GM19324 (cell line): Measurements from ENCODE around the gene DEDD.

ENCODE experiments used
- ATAC-seq: cut with Tn5 transposase; IDR thresholded peaks from one replicate; pipeline ENCODE4 v1.9.1; 2021; ENCODE audit warnings: mild to moderate bottlenecking, moderate library complexity; ENCODE audit not compliant: unreplicated experiment, low FRiP score

The DEDD gene

DNA sequence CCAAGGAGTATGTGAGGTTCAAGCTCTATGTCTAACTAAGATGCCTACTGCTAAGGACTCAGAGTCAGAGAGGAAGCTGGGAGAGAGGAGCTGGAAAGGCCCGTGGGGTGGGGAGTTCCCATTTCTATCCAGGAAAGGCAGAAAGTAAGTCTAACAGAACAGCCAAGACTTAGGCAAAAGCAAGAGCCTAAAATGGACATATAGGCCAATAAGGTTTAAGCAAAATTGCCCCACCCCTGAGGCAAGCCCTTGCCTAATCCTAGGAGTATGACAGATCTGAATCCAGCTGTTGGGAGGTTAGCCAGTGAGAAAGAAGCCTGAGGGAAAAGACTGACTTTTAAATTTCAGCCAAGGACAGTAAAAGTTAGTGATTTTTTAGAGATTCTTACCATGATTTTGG, 35.9 kb downstream of the DEDD start:
- ATAC-seq, result no peak

DNA sequence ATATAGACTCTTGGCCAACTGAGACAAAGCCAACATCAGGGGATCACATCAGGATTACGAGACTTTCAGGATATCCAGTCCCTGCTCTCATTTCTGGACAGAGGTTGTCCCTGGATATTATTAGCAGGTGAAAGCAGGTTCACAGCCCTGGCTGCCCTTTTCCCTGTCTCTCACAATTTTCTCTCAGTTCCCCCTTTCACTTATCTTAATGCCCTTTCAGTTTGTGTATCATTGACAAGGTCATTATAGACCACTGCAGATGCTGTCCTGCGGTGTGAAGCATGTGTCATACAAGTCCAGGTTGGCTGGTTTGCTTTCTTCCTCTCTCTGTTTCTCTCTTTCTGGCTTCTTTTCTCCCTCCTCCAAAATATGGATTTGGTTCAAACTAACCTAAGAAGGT, 36.5 kb downstream of the DEDD start:
- no peak for ATAC-seq

DNA sequence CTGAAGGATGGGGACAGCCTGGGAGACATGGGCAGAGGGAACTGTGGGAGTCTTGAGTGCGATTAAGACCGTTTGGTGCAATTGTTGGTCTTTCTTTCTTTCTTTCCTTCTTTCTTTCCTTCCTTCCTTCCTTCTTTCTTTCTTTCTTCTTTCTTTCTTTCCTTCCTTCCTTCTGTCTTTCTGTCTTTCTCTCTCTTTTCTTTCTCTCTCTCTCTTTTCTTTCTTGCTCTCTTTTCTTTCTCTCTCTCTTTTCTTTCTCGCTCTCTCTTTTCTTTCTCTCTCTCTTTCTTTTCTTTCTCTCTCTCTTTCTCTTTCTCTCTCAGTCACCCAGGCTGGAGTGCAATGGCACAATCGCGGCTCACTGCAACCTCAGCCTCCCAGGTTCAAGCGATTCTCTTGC, 37.2 kb downstream of the DEDD start:
- ATAC-seq, result no peak

DNA sequence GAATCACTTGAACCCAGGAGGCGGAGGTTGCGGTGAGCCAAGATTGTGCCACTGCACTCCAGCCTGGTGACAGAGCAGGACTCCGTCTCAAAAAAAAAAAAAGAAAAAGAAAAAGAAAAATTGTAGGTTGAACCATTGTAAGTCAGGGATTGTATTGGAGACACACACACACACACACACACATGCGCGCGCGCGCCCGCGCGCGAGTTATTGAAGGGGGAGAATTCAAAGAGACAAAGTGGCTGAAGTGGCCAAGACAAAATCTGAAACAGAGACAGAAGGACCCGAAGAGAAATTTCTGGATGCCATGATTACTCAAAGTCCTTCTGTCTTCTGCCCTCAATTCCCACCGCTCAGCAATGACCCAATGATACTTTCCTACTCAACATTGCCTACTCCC, 38.0 kb downstream of the DEDD start:
- ATAC-seq, result no peak

DNA sequence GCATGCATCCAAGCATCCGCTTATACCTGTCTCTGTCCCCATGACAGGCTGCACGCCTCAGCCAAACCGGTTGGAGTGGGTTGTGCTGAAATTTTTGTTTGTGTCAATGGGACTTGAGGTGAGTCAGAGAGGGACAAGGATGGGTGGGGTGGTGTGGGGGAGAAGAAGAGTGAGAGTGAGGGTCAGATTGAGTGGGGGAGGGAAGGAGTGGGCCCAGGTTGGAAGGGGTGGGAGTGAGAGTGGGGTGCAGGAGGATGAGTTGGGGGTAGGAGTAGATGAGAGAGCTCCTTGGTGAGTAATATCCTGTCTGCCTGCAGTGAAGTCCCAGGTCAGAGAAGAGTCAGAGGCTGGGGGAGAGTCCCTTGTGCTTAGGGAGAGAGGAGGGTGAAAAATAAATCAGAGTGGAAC, 39.8 kb downstream of the DEDD start:
- no peak for ATAC-seq

DNA sequence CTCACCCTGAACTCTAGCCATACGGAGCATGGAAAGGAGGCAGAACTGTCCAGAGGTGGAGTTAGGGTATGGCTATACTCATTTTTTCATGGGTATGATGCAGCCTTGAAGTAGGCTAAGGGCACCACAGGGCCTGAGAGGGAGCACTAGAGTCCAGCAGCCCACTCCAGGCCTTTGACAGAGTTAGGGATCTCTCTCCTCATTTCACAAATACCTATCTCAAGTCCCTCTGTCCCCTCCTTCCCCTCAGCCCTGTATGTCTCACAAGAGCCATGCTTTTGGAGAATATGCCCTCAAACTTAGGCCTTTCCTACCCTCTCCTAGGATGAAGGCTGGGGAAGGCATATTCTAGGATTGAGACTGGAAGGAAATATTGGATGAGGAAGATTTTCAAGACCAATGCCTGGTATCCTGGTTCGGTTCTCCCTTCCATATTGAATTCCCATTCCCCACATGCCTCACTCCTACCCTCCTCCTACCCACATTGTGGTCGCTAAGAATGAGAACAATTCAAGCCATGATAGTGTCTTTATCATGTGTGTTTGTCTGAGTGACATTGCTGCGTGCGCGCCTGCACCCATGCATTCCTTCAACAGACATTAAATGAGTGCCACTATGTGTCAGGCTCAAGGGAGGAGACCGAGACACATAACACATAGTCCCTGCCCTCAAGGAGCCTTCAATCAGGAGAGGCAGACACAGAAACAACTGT, 40.5 kb downstream of the DEDD start:
- ATAC-seq, result no peak

DNA sequence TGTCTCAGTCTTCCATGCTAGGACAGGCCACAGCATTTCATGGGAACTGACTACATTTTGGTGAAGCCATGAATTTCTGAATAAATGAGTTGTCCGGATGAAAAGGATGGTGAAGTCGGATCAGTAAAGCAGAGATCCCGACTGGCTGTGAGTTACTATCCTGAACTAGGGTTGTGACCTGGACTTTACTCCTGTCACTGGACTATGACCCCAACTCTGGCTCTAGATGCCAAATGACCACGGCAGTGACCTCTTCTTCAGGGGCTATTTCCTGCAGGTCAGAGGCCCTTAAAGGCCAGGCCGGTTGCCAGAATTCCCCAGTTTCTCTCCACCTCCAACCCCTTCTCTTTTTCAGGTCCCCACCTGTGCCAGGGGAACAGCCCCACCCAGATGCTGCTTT, 41.4 kb downstream of the DEDD start:
- no peak for ATAC-seq

DNA sequence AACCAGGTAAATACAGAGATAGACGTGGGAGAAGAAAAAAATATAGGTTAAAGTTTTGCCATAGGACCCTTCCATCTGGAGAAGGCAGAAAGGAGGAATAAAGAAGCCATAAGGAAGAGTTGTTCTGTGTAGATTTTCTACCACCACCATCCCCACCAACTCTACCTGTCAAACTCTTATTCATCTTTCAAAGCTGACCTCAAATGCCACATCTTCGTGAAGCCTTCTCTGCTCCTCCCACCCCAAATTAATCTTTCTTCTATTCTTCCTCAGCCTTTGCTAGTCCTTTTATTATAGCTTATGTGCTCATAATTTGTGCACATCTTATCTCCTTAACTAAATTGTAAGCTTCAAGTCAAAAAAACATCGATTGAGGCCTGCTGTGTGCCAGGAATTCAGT, 41.9 kb downstream of the DEDD start:
- ATAC-seq, result no peak

DNA sequence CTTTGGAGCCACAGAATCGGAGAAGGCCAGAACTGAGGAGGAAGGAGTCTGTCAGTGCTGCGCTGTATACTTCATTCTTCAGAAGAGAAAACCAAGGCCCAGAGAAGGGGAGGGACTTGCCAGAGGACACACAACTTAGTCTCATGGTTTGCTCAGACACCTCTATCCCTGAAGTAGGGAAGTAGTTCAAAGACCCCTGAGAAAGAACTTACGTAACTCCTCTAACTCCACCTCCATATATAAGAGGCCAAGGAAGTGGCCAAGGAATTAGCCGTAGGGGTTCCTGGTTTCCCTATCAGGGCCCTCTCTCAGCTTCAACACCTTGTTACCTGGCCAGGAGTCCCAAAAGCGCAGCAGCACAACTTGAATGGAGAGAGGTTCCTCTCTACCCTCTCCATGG, 42.5 kb downstream of the DEDD start:
- no peak for ATAC-seq

DNA sequence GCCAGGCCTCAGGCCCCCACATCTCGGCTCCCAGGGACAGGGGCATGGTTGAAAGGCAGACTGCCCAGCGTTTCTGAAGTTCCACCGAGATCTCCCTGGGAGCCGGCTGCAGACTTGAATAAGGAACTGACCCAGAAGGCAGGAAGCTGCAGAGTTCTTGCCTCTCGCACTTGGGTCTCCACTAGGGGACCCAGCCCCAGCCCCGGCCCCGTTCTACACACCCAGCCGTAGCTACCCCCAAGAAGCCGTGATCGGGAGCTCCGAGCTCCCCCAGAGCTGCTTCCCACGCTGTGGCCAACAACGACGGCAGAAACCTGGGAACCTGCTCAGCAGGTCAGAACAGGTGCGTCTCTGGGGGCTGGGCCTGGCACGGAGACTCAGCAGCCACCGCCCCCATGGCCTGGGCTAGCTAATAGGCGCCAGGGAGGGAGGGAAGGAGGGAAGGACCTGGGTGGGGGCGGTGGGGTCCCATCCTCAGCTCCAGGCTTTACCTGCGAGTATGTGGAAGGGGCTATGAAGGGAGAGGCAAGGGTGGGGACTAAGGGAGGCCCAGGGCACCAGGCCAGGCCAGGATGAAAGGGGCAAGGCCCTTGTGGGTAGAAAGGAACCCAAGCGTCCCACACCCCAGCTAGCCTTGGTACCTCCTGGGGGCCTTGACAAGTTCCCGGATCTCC, 43.1 kb downstream of the DEDD start, which contains the start of gene NECTIN4:
Gene NECTIN4, minus strand, starts transcription at position 308 of the 674 bp plus-strand sequence. Its CDS starts 262 bp downstream, at position 46.
- ATAC-seq, result no peak

DNA sequence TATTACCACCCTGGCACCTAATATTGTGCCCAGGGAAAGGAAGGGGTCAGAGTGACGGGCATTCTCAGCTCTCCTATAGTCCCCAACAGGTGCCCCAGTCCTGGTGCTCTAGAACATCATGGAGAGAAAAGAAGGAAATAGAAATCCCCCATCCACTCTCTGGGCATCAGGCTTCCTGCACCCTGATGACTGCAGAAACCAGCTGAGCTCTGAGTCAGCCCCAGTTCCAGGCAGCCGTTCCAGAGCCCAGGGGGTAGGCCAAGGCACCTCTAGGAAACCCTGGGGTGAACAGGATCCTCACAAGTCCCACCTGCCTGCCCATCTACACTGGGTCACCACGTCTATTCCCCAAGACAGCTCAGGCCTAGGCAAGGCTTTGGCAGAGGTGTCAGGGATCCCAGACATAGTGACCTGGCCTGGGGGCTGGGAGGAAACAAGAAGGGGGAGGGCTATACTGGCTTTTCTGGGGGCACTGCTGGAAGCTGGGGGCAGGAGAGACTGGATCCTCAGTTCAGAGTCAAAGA, 43.8 kb downstream of the DEDD start:
- ATAC-seq, result no peak

DNA sequence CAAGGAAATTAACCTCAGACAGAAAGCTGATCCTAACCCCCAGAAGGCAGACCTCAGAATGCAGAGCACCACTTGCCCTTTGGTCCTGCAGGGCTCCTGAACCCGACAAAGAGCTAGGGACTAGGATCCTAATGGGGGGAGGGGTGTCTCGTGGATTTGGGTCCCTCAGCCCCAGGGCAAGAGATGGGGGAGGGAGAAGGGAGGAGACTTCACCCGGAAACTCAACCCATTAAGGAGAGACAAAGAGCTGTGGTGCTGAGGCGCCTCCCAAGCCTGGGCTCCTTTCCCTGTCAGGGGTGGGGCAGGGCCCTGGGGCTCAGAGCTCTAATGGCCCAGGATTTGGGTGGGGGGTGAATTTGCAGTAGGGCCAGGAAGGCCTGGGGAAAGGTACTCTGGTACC, 46.0 kb downstream of the DEDD start:
- no peak for ATAC-seq

DNA sequence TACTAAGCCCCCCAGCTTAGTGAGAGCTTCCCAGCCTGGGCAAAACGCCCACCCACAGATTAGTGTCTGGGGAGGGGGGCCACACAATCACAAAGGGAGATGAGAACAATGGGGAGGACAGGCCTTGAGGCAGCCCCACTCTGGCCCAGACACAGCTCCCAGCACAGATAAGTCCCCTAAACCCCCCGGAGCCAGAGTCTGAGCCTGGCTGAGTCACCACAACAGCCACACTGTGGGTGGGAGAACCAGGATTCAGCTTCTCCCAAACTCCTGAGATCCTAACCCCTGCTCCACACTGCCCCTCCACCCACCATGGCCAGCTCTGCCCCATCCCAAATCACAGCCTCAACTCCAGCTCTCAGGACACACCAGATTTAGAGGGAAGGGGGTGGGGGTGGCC, 47.3 kb downstream of the DEDD start:
- no peak for ATAC-seq

DNA sequence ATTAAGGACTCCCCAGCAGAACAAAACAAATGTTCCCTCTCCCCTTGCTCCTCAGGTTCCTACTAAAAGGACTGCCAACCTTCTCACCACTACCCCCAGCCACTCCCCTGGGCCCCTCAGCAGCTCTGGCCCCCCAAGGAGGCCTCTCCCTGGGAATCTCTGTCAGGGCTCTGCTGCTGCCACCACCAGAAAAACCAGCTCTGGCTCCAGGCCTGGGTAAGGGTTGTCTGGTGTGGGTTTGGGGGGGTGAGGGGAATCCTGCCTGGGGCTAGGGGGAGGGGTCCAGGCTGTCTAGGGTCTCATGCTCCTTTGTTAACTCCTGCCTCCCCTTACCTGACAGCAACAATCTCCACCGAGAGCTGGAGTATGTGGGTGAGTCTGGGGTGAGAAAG, 47.9 kb downstream of the DEDD start:
- no peak for ATAC-seq

DNA sequence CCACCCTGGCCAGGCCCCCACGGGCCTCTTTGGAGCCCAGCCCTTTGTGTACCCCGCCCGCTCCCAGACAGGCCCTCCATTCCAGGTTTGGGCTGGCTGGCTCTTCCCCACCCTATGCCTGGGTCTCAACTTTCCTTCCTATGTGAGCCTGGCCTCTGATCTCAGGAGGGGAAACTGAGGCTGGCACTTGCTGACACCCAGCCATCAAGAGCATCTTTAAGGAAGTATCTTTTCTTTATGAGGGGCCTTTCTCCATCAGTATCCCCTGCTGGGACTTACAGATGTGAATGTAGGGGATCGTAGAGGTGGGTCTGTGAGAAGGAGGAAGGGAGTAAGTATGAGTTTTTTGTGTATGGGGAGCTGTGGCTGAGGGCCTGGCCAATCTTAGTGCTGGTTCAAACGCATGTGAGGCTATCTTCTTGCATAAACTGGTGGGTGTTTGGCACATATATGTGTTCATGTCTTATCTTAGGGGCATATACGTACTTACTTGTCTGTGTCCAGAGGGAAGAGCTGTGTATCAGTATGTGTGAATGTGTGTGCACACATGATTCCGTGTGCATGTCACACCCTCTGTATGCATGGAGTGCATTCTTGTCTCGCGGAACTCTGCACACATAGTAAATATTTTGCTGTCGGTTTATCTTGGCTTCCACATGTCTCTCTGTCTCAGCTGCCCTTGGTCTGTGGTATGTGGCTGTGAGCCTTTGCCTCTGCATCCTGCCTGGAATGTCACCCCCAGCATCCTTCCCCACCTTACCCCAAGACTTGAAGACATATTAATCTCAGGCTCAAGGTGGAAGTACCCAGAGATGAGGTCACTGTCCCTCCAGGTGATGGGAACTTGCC, 48.5 kb downstream of the DEDD start:
- ATAC-seq, result no peak

DNA sequence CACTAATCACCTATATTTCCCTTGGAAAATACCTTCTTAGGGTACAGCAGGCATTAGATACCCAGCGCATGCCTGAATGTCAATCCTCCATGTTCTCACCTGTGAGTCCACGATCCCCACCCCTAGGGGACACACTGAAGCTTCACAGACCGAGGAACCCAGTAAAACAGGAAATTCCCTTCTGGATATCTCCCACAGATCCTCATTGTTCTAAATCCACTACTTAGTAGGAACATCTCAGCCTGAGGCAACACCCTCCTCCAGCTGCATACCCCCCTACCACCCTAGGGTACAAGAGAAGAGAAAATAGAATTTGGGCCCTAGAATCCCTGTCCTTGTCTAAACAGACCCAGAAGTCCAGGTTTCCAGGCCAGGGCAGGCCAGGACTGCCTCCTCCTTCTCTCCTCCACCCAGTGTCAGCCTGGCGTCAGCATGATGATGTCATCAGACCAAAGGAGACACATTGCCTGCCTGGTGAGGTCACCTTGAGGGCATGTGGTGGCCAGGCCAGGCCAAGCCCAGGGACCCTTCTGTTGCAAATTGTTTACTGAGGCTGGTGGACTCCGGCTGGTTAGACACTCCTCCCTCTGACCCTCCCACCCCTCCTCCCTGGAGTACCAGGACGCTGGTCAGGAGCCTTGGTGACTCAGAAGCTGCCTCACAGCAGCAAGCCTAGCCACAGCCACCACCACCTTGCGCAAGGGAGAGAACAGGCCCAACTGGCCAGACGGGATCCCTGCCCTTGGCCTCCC, 49.3 kb downstream of the DEDD start:
- ATAC-seq, result no peak

DNA sequence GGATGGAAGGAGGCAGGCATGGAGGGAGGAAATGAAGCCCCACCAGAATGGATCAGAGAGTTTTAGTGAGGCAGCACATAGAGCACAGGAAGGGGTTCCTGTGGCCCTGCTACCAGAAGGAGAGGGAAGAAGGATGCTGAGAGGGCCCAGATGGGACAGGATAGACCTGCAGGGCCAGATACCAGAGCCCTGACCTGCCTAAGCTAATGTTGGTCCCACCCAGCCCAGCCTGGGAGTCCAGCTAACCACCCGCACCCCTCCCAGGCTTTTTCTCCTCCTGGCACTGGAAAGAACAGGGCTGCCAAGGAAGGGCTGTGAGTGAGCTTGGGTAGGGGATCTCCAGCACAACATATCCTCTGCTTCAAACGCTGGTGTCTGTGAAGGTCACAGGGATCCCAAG, 50.0 kb downstream of the DEDD start:
- no peak for ATAC-seq

DNA sequence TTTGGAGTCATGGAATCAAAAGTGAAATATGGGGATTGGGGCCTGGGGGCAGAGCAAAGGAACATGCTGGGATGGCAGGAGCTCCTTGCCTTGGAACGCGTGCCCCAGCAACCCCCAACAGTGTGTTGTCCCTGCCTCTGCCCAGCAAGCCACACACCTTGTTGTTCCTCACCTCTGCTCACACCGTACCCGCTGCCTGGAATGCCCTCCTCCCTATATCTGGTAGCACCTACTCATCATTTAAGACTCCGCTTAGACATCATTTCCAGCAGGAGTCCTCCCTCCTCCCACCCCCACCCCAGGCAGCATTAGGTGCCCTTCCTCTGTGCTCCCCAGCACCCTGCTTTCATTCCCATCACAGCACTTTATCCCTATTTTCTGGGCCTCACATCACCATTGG, 50.9 kb downstream of the DEDD start:
- ATAC-seq, result no peak

DNA sequence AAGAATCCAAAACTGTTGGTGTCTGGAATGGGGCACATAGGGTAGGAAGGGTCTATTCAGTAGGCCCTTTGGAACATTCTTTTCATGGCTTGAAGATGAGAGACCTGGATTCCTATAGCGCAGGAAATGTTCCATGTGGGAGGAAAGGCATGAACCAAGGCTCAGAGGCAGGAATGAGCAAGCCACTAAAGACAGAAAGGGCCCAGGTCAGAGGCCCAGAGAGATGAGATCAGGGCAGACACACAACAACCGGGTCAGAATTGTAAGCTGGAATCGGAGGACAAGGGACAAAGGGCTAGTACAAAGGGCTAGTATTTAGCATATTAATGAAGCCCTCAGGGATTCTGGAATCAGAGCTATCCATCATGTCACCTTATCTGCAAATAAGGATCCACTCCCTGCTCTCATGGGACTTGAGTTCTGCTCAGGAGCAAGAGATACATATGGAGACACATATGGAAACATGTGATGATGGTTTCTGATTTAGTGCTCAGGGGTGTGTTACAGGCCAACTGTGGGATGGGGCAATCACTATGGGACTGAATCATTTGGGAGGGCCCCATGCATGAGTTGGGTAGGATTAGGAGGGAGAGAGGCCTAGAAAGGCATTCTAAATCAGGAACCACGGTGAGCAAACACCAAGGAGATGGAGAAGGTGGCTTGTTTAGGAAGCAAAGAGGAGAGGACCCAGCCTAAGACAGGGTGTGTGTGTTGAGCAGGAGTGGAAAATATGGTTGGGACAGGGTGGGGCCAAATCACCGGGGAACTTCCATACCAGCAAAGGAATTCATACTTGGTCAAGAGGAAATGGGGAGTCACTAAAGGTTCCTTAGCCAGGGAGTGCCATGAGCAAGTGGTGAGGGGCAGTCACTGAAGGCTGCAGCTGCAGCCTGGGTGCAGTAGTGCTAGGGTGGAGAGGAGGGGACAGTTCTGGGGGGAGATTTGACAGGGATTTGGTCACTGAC, 51.7 kb downstream of the DEDD start:
- no peak for ATAC-seq
